AG09309 (cell line): ENCODE measurements around the gene KLHL29.

Source experiments
- DNase-seq: peaks from one replicate; pipeline ENCODE4 v3.0.0-alpha.2; 2010; ENCODE audit warnings: low read depth
- H3K4me3 ChIP-seq: 2 replicates; pipeline ENCODE4 v1.5.1; 2011; ENCODE audit warnings: mild to moderate bottlenecking, low read depth, low read length, moderate library complexity; ENCODE audit not compliant: control insufficient read depth
- CTCF ChIP-seq: IDR thresholded peaks from 2 replicates; pipeline ENCODE4 v1.5.1; 2011; ENCODE audit warnings: mild to moderate bottlenecking, low read depth, low read length, inconsistent platforms; ENCODE audit not compliant: insufficient read depth, control insufficient read depth; ENCODE audit errors: missing control alignments

Gene KLHL29

GRCh38 chr2:23630961-23631360 is 246.0 kb downstream of the KLHL29 start:
- DNase-seq: no peak
- no peak overlapping the region for H3K4me3 ChIP-seq
- no peak for TF ChIP-seq CTCF

GRCh38 chr2:23631389-23631788 is 246.4 kb downstream of the KLHL29 start:
- no peak for TF ChIP-seq CTCF
- H3K4me3 ChIP-seq: no peak overlapping the region
- DNase-seq: no peak

DNA sequence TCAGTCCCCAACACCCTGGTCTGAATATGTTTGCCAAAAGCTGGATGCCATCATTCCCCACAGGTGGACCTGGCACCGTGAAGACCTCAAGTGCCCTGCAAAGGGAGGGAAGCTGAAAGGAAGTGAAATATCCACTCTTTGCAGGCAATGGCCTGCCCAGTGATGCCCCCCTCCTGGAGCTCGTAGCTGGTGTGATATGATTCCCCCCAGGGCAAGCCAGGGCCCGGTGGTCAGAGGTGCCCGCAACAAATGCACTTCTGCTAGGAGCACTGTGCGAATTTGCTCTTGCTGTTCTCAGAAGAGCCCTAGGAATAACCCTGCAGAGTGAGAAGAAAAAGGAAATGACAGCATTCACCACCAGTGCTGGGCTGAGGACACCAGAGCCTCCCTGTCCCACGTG is 247.4 kb downstream of the KLHL29 start:
- no peak overlapping the region for H3K4me3 ChIP-seq
- no peak for TF ChIP-seq CTCF
- no peak for DNase-seq

DNA sequence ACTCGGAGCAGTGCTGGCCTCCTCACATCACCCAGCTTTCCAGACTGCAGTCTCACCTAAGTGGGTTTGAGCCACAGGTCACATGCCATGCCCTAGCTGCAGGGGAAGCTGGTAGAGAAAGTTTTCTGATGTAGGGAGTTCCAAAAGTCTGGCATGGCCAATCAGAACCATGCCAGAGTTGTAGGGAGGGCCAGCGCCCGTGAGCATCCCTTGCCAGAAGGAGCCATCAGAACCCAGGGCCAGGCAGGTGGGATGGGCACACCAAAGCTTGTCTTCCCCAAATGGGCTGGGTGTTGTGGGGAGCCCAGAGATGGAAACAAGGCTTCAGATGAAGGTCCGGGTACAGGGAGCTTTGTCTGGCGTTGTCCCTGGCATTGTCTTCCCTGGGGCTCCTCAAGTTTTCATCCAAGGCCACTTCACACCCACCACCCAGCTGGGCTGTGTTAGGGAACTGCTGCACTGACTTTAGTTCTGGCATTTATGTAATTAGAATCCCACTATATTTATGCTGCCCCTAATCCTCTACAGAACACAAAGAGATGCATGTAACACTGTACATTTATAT is 247.9 kb downstream of the KLHL29 start:
- no peak overlapping the region for H3K4me3 ChIP-seq
- TF ChIP-seq CTCF: no peak
- no peak for DNase-seq

DNA sequence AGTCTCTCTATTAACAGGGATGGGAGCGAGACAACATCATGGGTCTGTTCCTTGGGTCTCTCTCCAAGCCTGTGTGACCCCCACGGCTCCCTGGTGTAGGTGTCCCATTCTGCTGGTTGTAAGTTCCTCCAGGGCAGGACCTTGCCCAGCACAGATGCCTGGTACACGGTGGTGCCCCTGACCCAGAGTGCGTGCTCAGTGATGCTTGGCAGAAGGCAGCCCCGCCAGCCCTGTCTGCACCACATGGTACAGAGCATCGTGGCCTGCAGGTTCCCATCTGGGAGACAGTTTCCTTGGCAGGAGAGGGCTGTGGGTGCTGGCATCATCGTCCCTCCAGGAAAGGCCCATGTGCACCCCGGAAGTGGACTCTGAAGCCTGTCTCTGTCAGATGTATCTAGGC is 249.0 kb downstream of the KLHL29 start:
- DNase-seq: no peak
- TF ChIP-seq CTCF: no peak
- no peak overlapping the region for H3K4me3 ChIP-seq

- H3K4me3 ChIP-seq: no peak overlapping the region
- TF ChIP-seq CTCF: no peak
- DNase-seq: no peak
These were observed 250.7 kb downstream of the KLHL29 start for GRCh38 chr2:23635442-23636340.
